SK-N-MC (cell line): Measurements from ENCODE around the gene DSCAM.

ENCODE experiments used
- EZH2 ChIP-seq: fragments of 200-600 bp; sonication (generic); IDR thresholded peaks from one replicate; pipeline ENCODE4 v1.6.1; 2017; ENCODE audit warnings: antibody characterized with exemption
- FOXP2 ChIP-seq: optimal IDR thresholded peaks from 2 replicates; pipeline ENCODE3; 2011; ENCODE audit warnings: mild to moderate bottlenecking, moderate library complexity; ENCODE audit not compliant: insufficient read depth; ENCODE audit errors: extremely low read length, control extremely low read depth
- POLR2AphosphoS5 ChIP-seq: IDR thresholded peaks from 2 replicates; pipeline ENCODE4 v1.6.1; 2012; ENCODE audit warnings: mild to moderate bottlenecking, low read depth, low read length, borderline replicate concordance

- no peak for TF ChIP-seq EZH2
- TF ChIP-seq POLR2AphosphoS5, result no peak
- TF ChIP-seq FOXP2, result no peak
Measured at GRCh38 chr21:40640266-40640789, 206.6 kb downstream of the DSCAM start.
